Stimulated activated CD4-positive, alpha-beta T cell treated with anti-CD3 and anti-CD28 coated beads, Interleukin-1b, Interleukin-23, amount 100 ng/mL, for 1 hour (primary cell): Measurements from ENCODE around the gene SERF1B.
"Not testable (repeated sequence)": the region's sequence is repeated elsewhere in the genome, so short reads cannot be mapped to it uniquely, and the experiment has no call there.

Experiments used
- DNase-seq, 2 donors: peaks; one replicate each; pipeline ENCODE4 v3.0.0-alpha.2; 2020; ENCODE audit warnings: low read depth in 2 of 2

Gene SERF1B

DNA sequence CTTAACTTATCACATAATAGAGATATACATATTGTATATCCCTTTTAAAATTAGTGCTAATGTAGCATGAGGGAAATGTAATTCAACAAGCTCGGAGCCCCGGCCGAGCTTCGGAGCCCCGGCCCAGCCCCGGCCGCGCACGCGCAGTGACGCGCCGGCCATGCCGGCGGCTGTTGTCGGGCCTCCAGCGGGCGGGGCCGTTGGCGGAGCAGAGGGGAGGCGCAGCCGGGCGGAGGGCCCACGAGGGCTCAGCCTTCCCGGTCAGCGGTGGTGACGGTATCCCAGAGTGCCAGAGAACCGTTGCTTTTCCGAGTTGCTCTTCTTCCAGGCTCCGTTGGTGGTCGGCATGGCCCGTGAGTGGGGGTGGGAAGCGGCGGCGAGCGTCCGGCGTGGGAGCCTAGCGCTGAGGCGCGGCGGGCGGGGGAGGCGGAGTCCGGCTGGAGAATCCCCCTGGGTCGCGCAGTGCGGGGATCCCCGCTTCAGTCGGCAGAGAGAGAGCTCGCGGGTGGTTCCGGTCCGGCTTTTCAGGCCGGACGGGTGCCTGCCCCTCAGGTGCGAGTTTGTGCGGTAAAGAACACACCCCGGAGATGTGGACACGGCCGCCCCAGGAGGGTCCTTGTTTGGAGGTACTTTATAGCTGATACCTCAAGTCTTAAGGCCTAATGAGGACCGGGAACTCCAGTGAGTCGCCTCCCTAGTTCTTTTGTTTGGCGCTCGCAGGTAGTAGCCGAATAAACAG, at the start of gene SERF1B:
Gene SERF1B, plus strand, starts transcription at position 146 of the 739 bp plus-strand sequence. Its CDS starts 201 bp downstream, at position 347.
- DNase-seq = not testable (repeated sequence)

GRCh38 chr5:69991713-69992112, 33.3 kb upstream of the SERF1B start:
- not testable (repeated sequence) for DNase-seq

DNA sequence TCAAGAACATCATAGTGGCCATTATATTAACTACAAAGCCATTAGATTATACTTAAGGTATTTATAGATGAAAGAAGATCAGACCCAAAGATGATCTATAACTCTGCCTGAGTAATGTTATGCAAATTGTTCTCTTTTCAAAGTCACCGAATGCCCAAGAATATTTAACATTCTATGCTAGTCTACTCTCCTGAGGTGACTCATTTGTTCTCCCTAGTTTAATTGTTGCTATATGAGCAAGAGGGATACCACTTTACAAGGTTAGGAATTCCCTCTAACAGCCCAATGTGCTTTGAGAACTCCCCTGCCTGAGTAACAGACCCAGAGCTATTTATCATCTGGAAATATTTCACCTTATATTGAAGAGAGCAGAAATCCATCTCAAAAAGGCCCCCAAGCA, 29.5 kb upstream of the SERF1B start:
- not testable (repeated sequence) for DNase-seq

- not testable (repeated sequence) for DNase-seq
These were observed 4.4 kb upstream of the SERF1B start for GRCh38 chr5:70020660-70021059.

DNA sequence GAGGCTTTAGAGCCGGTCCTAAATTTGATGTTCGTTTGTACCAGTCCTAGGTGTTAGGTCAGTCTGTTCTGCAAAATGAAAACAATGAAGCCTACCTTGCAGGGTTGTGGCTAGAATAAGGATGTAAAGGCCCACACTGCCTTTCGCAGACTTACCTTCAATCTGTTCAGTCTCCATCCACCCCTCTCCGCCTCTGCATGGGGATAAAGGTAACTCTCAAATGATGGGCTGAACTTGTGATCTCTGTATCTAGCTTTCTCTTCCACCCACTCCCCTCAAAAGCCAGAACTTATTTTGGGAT, 744 bp downstream of the SERF1B start:
- not testable (repeated sequence) for DNase-seq

DNA sequence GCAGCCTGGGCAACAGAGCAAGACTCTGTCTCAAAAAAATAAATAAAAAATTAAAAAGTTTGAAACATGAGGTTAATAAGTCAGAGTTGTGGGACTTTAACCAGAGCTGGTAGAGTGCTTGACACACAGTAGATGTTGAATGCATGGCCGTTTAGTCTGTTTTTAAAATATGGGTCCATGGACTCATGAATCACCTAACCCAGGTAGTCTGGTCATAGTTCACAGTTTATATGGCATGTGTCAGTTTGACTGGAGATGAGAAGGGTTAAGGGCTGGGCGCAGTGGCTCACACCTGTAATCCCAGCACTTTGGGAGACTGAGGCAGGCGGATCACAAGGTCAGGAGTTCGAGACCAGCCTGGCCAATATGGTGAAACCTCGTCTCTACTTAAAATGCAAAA, 6.2 kb downstream of the SERF1B start:
- DNase-seq = not testable (repeated sequence)

DNA sequence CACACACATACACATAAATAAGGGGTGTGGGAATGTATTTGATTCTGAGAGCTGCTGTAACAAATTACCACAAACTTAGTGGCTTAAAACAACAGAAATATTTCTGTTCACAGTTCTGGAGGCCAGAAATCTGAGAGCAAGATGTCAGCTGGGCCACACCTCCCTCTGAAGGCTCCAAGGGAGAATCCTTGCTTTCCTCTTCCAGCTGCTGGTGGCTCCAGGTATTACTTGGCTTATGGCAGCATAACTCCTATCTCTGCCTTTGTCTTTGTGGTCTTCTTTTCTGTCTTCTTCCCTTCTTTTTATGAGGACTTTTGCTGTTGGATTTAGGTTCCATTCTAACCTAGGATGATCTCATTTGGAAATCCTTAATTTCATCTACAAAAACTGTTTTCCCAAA, 16.4 kb downstream of the SERF1B start:
- not testable (repeated sequence) for DNase-seq

DNA sequence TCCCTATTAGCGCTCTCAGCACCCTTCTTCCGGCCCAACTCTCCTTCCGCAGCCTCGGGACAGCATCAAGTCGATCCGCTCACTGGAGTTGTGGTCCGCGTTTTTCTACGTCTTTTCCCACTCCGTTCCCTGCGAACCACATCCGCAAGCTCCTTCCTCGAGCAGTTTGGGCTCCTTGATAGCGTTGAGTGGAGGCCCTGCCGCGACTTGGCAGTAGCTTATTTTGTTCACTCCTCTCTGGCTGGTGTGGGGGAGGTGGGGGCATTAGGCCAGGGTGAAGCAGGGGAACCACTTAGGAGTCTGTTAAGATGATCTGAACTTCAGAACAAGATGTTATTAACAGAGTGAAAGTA, 24.7 kb downstream of the SERF1B start:
- DNase-seq = not testable (repeated sequence)

DNA sequence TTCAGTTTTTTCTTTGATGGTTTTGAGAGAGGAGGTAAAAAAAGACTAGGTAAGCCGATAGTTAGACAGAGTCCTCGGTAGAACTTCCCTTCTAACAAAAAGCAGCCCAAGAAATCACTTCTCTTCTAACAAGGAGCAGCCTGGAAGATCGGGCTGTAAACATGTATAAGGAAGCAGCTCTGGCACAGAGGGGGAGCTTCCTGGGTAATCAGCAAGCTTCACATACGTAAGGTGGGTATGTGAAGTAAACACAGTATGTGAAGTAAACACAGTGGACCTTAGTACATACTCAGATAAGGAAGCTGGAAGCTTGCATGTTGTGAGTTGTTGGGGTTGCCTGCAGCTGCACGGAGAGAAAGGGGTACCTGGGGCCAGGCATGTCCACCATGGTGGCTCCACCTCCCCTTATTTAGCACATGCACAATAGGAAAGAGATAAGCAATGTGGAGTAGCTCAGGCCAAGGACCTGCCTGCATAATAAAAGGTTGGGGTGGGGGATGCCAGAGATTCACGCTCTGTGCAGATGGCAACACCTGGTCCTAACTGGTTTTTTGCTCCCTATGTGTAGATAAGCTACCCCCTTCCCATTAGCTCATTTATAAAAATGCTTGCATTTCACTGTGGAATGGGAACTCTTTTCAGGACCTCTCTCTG, 31.4 kb downstream of the SERF1B start:
- DNase-seq = not testable (repeated sequence)

DNA sequence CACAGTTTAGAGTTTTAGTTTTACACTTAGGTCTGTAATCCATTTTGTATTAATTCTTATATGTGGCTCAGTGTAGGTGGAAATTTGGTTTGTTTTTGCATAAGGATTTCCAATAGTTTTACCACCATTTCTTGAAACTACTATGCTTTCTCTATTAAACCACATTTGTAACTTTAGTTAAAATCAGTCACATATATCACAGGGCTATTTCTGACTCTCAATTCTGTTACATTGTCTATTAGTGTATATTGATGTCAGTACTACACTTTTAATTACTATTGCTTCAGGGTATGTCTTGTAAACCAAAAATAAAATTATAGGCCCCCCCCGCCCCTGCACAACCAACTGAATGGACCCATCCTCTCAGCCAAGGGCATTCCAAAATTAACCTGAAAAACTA, 32.1 kb downstream of the SERF1B start:
- DNase-seq = not testable (repeated sequence)

DNA sequence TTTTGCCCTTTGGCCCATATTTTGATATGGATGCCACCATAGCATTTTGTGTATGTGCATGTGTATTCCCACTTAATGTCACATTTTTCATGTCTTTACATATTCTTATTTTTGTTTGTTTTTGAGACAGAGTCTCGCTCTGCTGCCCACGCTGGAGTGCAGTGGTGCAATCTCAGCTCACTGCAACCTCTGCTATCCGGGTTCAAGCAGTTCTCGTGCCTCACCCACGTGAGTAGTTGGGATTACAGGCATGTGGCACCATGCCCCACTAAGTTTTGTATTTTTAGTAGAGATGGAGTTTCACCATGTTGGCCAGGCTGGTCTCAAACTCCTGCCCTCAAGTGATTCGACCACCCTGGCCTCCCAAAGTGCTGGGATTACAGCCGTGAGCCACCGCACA, 52.6 kb downstream of the SERF1B start:
- DNase-seq = not testable (repeated sequence)

DNA sequence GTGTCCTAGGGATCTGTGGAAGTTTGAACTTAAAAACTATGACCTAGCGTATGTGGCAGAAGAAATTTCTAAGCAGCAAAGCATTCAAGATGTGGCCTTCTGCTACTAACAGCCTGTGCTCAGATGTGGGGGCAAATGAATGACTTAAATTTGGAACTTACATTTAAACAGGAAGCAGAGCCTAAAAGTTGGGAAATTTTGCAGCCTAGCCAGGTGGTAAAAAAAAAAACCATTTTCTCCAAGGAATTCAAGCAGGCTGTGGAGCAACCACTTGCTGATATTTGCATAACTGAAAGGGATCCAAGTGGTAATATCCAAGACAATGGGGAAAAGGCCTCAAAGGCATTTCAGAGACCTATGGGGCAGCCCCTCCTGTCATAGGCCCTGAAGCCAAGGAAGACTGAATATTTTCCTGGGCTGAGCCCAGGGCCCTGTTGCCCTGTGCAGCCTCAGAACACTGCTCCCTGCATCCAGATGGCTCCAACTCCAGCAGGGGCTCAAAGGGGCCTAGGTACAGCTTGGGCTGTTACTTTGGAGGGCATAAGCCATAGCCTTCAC, 63.9 kb downstream of the SERF1B start:
- DNase-seq = not testable (repeated sequence)

DNA sequence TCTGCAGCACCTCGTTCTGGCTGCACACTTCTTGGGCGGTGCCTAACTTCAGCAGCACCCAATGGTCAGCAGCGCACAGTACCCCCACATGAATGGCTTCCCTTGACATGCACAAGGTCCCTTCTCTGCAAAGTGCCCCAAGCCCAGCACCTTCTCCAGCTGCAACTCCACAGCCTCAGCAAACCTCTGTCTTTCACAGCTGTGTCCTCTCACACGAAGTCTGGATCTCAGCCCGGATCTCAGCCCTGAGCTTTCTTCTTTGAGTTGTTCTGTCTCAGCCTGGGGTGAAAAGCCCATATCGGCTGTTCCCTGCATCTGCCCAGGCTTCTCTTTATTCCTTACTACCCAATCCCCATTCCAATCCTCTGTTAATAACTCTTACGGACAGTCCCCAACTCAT, 66.7 kb downstream of the SERF1B start:
- not testable (repeated sequence) for DNase-seq
